Measurements from ENCODE around the gene ANKHD1.

The ANKHD1 gene

DNA sequence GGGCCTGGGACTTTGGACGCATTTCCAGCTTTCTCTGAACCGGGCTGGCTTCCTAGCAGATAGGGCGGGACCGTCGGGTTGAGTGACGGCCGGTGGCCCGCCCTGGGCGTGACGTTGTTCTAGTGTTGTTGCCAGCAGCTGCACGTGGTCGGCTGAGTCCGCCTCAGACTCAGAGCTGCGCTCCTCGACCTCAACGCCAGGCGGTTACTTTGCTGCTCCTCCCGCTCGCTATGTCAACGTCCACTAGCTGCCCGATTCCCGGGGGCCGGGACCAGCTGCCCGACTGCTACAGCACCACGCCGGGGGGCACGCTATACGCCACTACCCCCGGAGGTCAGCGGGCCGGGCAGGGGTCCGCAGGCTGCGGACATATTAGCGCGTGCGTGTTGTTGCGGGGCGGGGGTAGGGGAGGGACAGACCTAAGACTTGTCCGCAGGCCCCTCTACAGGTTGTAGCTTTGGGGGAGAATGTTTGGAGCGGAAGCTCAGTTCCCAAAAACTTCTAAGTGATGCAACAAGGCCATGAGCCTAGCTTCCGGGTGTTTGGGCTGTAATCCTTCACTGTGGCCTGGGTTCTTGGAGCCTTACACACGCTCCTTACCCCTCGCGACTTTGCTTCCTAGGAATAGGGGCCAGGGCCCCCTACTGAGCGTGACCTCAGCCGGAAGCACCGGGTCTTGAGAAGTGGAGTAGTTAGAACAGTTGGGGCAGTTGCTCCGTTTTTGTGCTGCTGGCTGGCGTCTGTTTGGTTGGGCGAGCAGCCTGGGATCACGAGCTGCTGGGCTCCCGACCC, 146.1 kb downstream of the ANKHD1 start, which contains the start of gene EIF4EBP3:
TSS of gene EIF4EBP3 (plus strand) at position 155 of the 792 bp plus-strand sequence. CDS start at position 231, 76 bp downstream.
- no peak for DNase-seq

DNA sequence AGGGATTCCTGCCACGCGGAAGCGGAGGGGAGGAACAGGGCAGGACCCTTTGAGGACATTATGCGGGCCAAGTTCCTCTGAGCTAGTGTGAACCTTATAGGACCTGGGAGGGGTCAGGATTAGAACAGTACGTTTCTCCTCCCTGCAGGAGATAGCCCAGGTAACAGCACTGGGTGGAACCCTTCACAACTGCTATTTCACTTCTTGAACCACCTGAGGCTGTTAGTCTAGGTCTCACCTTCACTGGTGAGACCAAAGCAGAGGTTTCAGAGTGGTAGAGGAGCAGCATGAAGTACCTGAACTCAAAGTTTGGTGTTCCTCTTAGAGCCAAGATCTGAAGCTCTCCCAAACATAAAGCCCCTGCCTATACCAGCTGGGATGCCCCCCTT, 146.7 kb downstream of the ANKHD1 start:
- DNase-seq: no peak

- no peak for DNase-seq
These were observed 147.2 kb downstream of the ANKHD1 start for GRCh38 chr5:140548791-140549190.

DNA sequence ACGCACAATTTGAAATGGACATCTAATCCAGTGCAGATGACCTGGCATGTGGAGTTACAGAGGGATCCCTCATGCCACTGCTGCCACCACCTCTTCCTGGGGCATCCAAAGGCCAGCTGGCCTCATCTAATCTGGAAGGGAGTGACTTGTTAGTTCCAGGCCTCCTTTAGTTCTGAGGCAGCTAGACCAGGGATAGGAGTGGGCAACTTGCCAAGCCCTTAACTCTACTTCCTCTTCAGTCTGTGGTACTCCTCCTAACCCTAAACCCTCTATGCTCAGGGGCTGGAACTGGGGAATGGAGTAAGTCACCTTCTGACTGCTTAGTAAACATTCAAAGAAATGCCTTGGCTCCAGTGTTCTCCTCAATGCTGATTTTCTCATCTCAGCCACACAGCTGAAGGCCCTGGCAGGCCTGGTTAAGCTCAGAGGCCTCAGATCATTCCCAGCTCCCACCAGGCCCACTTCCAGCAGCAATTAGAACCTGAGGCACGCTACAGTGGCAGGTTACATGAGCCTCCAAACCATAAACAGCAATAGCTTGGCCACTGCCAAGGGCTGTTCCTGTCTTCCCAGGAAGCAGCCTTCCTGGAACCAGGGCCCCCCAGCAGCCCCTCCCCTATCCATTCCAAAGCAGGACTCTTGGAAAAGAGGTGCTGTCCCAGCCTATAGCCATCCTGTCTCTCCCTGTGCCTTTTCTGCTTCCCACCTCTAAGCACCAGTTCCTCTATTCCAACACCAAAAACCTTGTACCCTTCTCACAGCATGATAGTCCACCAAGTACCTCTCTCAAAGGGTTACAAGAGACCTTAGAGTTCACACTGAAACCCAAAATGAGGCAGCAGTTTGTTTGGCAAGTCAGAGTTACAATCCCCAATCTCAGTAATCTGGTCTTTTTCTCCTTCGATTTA, 147.9 kb downstream of the ANKHD1 start:
- DNase-seq: no peak

- DNase-seq: no peak
These were observed 148.8 kb downstream of the ANKHD1 start for GRCh38 chr5:140550147-140551079.

- no peak for DNase-seq
These were observed 150.2 kb downstream of the ANKHD1 start for GRCh38 chr5:140551872-140552271.

DNA sequence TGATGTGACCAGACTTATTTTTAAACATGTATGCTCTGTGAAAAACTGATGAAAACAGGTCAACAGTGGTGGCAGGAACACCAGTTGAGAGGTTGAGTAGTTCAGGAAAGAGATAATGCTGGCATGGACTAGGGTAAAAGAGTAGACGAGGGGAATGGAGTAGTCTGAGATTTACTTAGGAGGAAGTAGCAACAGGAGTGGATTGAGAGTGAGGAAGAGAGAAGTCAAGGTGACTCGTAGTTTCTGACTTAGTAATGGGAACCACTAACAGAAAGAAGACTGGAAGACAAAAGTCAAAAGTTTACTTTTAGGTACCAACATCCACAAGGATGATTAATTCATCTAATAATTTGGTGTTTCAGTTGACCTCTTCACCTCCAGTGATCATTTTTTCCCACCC, 152.0 kb downstream of the ANKHD1 start:
- no peak for DNase-seq

DNA sequence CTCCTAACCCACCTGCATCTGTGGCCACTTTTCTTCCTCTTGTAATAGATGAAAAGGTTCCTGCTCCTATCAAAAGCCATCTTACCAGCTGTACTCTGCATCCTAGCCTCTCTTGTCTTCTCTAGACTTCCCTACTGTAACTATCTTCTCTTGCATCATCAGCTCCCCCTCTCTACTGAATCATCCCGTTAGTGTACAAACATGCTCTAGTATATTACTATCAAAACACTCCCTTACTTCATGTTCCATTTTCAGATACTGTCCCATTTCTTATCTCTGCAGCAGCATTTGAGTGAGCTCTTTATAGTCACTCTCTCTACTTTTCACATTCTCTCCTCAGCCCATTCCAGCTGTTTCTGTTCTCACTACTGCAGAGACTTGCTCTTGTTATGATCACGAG, 152.8 kb downstream of the ANKHD1 start:
- no peak for DNase-seq

DNA sequence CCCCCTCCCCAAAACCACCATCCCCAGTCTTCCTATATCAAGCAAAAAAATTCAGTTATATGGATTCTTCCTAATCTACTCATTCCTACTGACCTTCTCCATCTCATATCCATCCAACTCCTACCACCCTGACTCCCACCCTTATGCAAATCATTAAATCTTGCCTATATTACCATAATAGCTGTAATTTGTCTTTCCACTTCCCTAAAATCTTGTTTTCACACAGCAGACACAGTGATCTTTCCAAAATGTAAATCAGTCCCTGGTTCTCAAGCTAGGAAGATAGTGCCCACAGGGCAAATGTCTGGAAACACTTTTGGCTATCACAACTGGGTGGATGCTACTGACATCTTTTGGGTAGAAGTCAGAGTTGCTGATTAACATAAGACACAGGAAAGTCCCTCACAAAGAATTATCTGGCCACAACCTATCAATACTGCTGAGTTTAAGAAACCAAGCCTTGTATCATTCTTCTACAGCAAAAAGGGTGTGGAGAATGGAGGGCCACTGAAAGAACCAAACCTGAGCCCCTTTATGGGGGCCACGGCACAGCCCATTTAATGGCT, 154.2 kb downstream of the ANKHD1 start:
- DNase-seq: no peak

GRCh38 chr5:140556438-140556837, 154.8 kb downstream of the ANKHD1 start:
- DNase-seq: no peak

- DNase-seq: peak; percentile 67 to 75
These were observed 155.6 kb downstream of the ANKHD1 start, which contains the start of gene SRA1 for GRCh38 chr5:140557136-140557805. Gene SRA1, minus strand, starts transcription at chr5:140557473. Its CDS starts 21 bp downstream, at chr5:140557452.

GRCh38 chr5:140557965-140558364, 156.3 kb downstream of the ANKHD1 start:
- no peak for DNase-seq

- DNase-seq: no peak
These were observed 156.9 kb downstream of the ANKHD1 start for GRCh38 chr5:140558542-140558941.

GRCh38 chr5:140560227-140560626, 158.6 kb downstream of the ANKHD1 start:
- DNase-seq: no peak

GRCh38 chr5:140561753-140562523, 160.3 kb downstream of the ANKHD1 start:
- no peak for DNase-seq

DNA sequence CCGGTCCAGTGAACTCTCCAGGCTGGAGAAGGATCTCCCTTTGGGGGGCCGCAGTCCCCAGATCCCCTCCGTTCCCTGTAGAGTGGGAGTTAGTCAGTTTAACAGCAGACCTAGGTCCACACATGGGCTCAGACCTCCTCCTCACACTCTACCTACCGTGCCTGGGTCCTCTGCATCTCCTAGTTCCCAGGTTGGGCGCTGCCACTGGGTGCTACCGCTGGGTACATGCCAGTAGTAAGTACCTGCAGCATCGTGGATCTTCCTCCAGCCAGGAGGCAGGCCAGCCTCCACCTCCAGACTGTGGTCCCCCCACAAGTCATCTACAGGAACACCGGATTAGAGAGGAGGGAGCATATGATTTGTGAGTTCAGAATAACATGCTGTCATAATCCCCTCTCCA, 162.0 kb downstream of the ANKHD1 start:
- DNase-seq: no peak

- DNase-seq: peak; percentile 89 to 90
These were observed 162.8 kb downstream of the ANKHD1 start, which contains the start of the genes APBB3 and SLC35A4 for GRCh38 chr5:140564196-140565023. Gene APBB3, minus strand, starts transcription at chr5:140564598. Its CDS starts 353 bp downstream, at chr5:140564245. Gene SLC35A4, plus strand, starts transcription at chr5:140564828. Its CDS starts 2,342 bp downstream, at chr5:140567170.

DNA sequence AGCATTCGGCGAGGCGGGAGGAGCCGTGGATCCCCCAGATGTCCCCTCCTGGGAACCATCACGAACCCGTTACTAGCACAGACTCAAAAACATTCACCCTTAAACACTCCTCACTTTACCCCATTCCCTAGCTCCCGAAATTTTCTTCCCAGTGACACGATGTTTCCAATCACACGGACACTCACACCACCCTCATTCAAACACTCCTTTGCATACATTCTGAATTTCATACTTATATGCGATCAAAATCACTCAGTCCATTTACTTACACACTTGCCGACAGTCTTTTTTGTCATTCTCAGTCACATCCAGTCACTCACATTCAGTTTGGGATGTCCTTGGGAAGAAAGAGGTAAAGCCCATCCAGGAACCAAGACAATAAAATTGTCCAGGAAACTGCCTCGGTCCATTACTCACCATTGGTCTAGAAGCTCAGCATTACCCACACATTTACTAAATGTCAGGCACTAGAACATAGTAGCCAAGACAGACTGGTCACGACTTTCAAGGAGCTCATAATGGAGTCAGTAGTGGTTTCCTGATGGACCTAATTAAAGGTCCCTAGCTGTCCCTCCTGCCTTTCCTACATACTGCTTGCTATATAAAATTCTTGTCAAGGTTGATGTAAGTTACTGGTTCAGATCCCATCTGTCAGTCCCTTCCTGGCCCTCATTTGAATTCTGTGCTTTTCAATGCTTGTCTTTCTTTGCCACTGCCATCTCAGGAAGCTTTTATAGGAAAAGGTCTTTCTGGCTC, 163.6 kb downstream of the ANKHD1 start:
- no peak for DNase-seq

GRCh38 chr5:140565780-140566095, 164.1 kb downstream of the ANKHD1 start:
- no peak for DNase-seq

All from NCI-H1930 (cell line).